ENCODE data around the gene RTKN.
A peak's percentile ranks its signal among the peaks of the same experiment; 100 is the strongest.

RTKN gene

GRCh38 chr2:74416778-74417177 lies 25.0 kb downstream of the RTKN start:
- DNase-seq, result peak in 1 of 6 experiments; percentile 29

DNA sequence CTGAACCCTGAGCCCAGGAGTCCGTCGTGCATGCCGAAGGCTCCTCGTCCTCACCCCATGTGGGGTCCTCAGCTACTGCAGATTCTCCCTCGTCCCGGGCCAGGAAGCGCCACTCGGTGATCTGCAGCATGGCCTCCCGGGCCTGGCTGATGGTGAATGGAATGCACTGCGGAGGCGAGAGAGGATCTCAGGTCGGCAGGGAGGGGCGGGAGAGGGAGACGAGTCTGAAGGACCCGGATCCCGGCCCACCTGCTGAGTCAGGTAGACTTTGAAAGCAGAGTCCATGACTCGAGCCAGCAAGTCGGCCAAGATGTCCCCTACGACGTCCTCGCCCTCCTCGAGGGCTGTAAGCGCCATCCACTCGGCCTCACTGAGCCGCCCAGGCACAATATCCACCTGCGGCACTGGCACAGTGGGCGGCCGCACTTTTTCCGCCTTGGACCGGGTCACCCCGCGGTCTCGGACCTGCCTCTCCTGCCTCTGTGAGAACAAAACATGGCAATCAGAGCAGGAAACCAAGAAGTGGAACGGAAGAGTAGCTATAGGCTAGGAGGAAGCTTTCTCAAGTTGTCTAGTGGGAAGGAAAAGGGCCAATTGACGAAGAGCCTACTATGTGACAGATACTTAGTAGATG lies 25.9 kb downstream of the RTKN start:
- peak in 2 of 6 experiments; percentile 9 to 12 for DNase-seq

DNA sequence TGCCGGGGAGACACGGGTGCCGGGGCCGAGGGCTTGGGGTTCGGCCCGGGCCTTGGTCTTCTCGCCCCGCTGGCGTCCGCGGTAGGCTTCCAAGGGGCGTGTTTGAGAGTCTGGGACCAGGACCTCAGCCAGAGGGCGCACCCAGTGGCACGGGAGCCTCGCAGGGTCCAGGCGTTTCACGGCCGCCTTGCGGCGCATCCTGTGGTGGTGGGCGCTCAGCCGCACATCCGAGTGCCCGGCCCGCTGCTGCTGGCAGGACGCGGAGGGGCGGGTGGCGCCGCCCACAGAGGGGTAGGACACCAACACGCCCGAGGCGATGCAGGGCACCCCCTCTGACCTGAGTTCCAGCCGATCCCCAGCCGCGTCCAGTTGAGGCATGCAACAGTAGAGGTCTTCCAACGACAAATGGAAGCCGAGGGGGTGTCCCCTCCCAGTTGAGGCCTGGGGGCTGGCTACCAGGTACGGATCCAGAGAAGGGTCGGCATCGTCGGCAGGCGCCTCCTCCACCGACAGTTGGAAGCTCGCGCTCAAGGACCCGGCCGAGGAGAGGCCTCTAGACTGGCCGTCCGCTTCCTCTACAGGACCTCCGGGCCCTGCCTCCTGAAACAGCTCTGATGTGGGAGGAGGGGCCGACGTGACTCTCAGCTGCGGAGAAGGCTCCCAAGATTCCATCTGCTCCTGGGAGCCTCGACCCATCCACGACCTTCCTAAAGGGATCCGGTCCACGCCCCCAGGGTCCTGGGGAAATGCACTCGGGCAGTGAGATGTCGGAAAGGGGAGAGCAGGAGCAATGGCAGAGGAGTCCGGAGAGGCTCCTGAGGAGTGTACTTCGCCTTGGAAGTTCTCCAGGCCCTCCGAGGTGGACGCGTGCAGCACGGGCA lies 26.6 kb downstream of the RTKN start:
- peak in 4 of 6 experiments; percentile 18 to 36 (median 26) for DNase-seq

GRCh38 chr2:74414441-74414840 lies 27.3 kb downstream of the RTKN start:
- DNase-seq, result no peak

- no peak for DNase-seq
These were observed 28.6 kb downstream of the RTKN start for GRCh38 chr2:74413001-74413698.

DNA sequence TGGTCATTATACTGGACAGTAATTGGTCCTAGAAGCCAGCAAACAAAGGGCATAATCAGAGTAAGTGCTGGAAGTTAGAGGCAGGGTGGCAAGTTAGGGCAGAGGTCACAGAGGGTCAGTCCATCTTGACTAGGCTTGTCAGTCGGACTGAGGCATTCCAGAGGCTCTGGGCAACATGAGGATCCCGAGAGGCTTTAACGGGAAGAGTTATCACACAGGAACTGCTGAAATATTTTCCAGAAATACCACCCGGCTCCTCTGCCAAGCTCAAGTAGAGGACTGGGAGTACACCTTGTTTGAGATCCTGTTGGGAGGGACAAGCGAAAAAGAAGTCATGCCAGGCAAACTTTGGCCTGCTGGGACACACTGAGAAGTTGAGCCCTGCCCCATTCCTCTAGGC lies 34.1 kb downstream of the RTKN start:
- no peak for DNase-seq

GRCh38 chr2:74406035-74406434 lies 35.7 kb downstream of the RTKN start:
- no peak for DNase-seq

GRCh38 chr2:74401891-74402290 lies 39.8 kb downstream of the RTKN start:
- no peak for DNase-seq

DNA sequence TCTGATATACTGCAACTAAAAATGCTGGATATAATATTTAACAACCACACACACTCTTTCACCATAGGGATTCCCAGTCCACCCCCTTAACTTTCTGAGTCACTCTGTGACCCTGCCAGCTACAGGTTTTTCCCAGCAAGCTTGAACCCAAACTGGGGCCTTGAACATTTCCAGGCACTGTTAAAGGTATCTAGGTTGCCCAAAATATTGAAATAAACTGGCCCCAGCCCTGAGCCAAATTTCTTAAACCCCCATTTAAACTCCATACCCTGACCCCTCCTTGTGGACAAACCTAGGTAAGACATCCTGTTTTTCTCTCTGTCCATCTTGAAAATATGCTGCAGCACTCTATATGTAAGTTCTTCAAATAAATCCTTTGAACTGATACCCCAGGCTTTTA lies 42.0 kb downstream of the RTKN start:
- peak in 3 of 6 experiments; percentile 14 to 47 (median 33) for DNase-seq

DNA sequence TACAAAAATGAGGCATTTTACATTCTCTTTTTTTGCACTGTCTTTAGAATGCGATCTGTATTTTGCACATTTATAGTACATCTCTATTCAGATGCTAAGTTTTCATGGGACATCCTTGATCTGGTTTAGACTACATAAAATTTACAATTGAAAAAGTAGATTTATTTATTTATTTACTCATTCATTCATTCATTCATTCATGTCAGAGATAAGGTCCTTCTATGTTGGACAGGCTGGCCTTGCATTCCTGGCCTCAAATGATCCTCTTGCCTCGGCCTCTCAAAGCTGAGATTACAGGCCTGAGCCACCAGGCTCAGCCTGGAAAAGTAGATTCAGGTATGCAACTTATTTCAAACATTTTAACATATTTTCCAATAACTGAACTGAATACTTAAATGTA lies 45.6 kb downstream of the RTKN start:
- DNase-seq, result no peak

GRCh38 chr2:74393525-74393924 lies 48.2 kb downstream of the RTKN start:
- no peak for DNase-seq

GRCh38 chr2:74392449-74392743 lies 49.3 kb downstream of the RTKN start:
- DNase-seq, result no peak

GRCh38 chr2:74391580-74392448 lies 49.9 kb downstream of the RTKN start:
- DNase-seq, result peak; percentile 85 to 98 (median 92)

GRCh38 chr2:74391209-74391579 lies 50.5 kb downstream of the RTKN start:
- DNase-seq, result no peak

GRCh38 chr2:74390606-74391005 lies 51.1 kb downstream of the RTKN start:
- DNase-seq, result no peak

GRCh38 chr2:74387346-74387745 lies 54.4 kb downstream of the RTKN start:
- no peak for DNase-seq

- no peak for DNase-seq
These were observed 56.3 kb downstream of the RTKN start for GRCh38 chr2:74385396-74385795.

DNA sequence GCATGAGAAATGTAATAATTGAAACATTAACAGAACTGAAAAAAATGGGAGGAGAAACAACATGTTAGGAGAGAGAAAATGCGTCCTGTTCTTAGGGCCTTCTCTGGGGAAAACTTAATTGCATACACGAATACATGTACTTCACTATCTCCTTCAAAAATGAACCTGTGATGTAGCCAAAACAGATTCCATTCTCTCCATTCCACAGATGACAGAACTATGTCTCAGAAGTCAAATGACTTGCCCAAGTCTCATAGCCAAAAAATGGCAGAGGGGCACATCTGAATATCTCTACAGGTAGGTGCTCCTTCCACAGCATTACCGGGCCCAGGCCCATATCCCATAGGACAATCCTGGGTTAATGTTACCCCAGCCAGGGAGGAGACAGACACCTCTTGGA lies 57.7 kb downstream of the RTKN start:
- DNase-seq, result no peak

DNA sequence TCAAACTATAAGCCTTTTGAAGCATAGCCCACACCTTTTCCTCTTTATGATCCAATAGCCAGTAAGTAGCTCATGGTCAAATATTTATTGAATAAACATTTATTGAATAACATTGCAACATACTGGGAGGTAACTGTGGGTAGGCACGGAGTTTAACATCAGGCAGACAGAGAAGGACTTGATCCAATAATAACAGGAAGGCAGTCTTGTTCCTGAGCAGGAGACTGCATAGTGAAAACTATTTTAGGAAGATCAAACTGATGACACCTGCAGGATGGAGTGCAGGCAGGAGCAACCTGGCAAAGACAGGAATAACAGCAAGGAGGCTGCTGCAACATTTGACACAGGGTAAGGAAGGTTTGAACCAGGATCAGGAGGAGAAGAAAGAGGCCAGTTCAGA lies 58.5 kb downstream of the RTKN start:
- DNase-seq, result no peak

DNA sequence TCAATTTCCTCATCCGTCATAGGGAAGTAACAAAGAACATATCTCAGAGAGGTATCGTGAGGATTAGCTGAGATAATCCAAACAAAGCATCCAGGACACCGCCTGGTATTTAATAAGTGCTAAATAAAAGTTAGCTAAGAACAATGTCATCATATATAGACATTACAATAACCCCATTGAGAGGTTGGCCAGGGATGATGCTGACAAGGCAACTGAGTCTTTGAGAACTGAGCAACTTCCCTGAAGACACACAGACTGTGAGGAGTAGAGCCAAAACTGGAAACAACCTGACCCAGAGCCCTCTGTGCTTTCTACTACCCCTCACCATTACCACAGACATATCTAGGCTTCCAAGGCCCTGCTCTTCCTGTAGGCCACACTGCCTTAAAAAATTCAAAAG lies 60.0 kb downstream of the RTKN start:
- no peak for DNase-seq

- peak in 1 of 6 experiments; percentile 3 for DNase-seq
These were observed 61.6 kb downstream of the RTKN start, which contains the start of gene DCTN1 for GRCh38 chr2:74379851-74380789. TSS of gene DCTN1 (minus strand) at chr2:74380311. CDS start at chr2:74380037, 274 bp downstream.

DNA sequence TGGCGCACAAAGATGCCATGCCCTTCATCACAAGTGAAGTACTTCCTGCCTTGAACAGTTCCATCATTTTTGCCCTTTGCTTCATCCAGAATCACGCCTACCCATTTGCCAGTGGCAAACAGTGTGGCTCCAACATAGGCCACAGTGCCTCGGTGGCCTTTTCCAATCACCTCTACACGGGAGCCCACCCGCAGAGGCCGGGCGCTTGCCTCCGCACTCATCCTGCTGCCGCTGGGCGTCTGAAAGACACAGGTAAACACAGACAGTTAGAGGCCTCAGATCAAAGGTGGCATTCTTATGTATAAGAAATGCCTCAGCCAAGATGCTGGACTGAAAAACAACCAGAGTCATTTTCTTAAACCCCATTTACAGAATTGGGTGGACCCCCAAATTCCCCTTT lies 63.7 kb downstream of the RTKN start:
- DNase-seq, result no peak

Measured in stimulated activated naive CD4-positive, alpha-beta T cell (primary cell).